Stimulated activated memory B cell treated with anti-CD40 and anti-IgM and Interleukin-4, amounts not matched to agents 10 μg/mL and 1 μg/mL and 100 μg/mL, for 72 hours (primary cell): ENCODE data around the gene OR1D5.

ENCODE experiments used
- ATAC-seq: fragments of 150-1000 bp; cut with Tn5 transposase; 2 replicates; pipeline ENCODE4 v1.10.0; 2021
- H3K27ac Mint-ChIP-seq: one replicate; pipeline ENCODE4 v1.8.0; 2022; ENCODE audit warnings: mild to moderate bottlenecking, mixed read lengths
- H3K27me3 Mint-ChIP-seq: one replicate; pipeline ENCODE4 v1.8.0; 2022; ENCODE audit warnings: mixed read lengths
- H3K36me3 Mint-ChIP-seq: one replicate; pipeline ENCODE4 v1.8.0; 2022; ENCODE audit warnings: mixed read lengths
- H3K4me1 Mint-ChIP-seq: one replicate; pipeline ENCODE4 v1.8.0; 2022; ENCODE audit warnings: mixed read lengths
- H3K4me3 Mint-ChIP-seq: one replicate; pipeline ENCODE4 v1.8.0; 2022; ENCODE audit warnings: mild to moderate bottlenecking, moderate library complexity, mixed read lengths
- H3K9me3 Mint-ChIP-seq: one replicate; pipeline ENCODE4 v1.8.0; 2022; ENCODE audit warnings: mixed read lengths

The OR1D5 gene

DNA sequence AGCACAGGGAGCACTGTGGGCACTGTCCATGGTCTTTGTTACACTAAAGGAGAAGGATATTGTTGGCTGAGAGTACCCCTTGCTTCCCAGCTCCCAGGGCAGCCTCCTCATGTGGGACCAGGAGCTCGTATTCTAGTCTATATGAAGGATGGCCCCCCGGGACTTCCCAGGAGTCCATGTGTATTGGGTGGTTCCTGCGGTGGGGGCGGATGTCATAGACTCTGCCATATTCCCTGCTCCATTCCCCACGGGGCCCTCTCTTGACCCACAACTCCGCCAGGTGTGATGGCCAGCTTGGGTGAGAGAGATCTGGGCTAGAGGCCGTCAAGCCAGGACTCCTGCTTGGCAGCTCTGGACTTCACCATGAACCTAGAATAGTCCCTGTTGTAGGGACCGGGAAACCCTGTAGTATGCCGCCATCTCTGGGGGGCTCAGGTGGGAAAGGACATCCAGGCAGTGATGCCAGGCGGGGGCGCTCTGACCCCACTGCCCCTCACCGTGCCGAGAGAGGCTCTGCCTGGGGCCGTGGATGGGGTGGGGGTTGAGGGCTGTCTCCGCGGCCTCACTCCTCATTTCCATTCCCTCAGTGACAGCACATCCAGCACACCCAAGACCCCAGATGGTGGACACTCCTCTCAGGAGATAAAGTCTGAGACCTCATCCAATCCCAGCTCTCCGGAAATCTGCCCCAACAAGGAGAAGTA, 37.8 kb downstream of the OR1D5 start:
- Mint-ChIP-seq H3K4me1 (no peaks in the 10 kb centered on the region), H3K9me3 (peaks cover 14% of the 10 kb centered on the region), H3K4me3 (no peak overlapping the region), H3K36me3 (peaks cover 80% of the 10 kb centered on the region), H3K27me3 (no peaks in the 10 kb centered on the region), H3K27ac (no peak overlapping the region)
- no peak for ATAC-seq

DNA sequence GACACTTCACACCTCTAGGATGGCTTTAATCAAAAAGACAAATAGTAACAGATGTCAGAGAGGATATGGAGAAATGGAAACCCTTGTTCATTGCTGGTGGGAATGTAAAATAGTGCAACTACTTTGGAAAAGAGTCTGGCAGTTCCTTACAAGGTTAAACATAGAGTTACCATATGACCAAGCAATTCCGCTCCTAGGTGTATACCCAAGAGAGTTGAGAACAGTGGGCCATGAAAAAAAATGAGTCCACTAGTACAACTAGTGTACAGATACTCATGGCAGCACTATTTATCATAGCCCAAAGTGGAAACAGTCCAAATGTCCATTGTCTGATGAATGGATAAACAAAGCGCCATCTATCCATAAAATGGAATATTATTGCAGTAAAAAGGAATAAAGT, 39.1 kb downstream of the OR1D5 start:
- no peak overlapping the region for H3K27ac Mint-ChIP-seq
- no peaks in the 10 kb centered on the region for H3K27me3 Mint-ChIP-seq
- ATAC-seq: no peak
- peaks cover 14% of the 10 kb centered on the region for H3K9me3 Mint-ChIP-seq
- H3K4me3 Mint-ChIP-seq: no peak overlapping the region
- peaks cover 86% of the 10 kb centered on the region for H3K36me3 Mint-ChIP-seq
- H3K4me1 Mint-ChIP-seq: no peaks in the 10 kb centered on the region

DNA sequence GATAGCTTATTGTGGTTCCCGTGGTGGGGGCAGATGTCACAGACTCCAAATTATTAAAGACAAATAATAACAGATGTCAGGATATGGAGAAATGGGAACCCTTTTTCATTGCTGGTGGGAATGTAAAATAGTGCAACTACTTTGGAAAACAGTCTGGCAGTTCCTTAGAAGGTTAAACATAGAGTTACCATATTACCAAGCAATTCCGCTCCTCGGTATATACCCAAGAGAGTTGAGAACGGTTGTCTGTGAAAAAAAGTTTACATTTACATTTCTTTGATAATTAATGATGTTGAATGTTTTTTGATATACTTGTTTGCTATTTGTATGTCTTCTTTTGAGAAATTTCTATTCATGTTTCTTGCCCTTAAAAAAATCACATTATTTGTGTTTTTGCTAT, 41.2 kb downstream of the OR1D5 start:
- H3K4me3 Mint-ChIP-seq: no peak overlapping the region
- H3K27me3 Mint-ChIP-seq: no peaks in the 10 kb centered on the region
- no peak for ATAC-seq
- no peaks in the 10 kb centered on the region for H3K4me1 Mint-ChIP-seq
- peaks cover 14% of the 10 kb centered on the region for H3K9me3 Mint-ChIP-seq
- peaks cover 65% of the 10 kb centered on the region for H3K36me3 Mint-ChIP-seq
- no peak overlapping the region for H3K27ac Mint-ChIP-seq

DNA sequence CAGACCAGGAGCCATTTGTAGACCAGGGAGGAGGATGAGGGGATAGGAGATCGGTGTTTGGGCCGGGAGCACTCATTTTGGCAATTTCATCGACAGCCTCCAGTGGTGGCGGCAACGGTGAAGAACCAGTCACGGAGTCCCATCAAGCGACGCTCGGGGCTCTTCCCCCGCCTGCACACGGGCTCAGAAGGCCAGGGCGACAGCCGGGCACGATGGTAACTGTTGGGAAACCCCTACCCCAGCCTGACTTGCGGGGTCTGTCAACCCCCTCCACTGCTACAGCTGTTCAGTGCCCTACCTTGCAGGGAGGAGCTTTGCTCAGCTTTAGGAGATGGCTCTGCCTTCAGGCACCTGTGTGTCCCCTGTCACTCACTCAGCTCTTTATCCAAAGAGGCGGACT, 43.0 kb downstream of the OR1D5 start:
- Mint-ChIP-seq H3K4me1 (no peaks in the 10 kb centered on the region), H3K27me3 (no peaks in the 10 kb centered on the region), H3K9me3 (peaks cover 14% of the 10 kb centered on the region), H3K27ac (no peak overlapping the region), H3K36me3 (peaks cover 48% of the 10 kb centered on the region), H3K4me3 (no peak overlapping the region)
- no peak for ATAC-seq

DNA sequence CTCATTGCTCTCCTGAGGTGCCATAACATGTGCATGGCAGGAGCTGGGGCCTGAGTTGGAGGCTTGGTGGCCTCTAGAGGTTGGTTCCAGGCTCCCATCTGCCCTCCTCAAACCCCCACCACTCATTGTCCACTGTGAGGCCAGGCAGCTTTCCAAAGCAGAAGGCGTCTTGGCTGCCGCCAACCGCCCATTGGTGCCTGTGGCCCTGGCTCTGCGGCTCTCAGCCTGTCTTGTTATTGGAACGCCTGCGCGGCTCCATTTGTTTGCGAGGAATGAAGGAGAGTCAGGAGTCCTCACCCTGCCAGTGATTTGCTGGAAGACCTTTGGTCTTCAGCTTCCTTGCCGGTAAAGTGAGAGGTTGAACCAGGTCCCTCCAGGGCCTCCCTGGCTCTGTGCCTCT, 43.6 kb downstream of the OR1D5 start:
- no peaks in the 10 kb centered on the region for H3K4me1 Mint-ChIP-seq
- peaks cover 48% of the 10 kb centered on the region for H3K36me3 Mint-ChIP-seq
- ATAC-seq: no peak
- H3K4me3 Mint-ChIP-seq: no peak overlapping the region
- H3K27me3 Mint-ChIP-seq: no peaks in the 10 kb centered on the region
- no peak overlapping the region for H3K27ac Mint-ChIP-seq
- peaks cover 14% of the 10 kb centered on the region for H3K9me3 Mint-ChIP-seq

DNA sequence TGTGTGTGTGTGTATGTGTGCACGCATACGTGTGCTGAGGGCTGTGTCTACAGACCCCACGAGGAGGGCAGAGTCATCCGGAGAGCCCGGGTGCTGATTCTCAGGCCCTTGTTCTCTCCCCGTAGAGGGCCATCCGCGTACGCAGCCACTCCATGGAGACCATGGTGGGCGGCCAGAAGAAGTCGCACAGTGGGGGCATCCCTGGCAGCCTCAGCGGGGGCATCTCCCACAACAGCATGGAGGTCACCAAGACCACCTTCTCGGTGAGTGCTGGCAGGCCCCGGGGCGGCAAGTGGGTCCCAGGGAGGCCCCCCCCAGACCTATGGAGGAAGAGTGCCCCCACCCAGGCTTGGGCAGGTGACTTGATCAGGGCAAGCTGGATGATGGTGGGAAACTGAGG, 45.5 kb downstream of the OR1D5 start:
- Mint-ChIP-seq H3K4me1 (peaks cover 1% of the 10 kb centered on the region), H3K9me3 (peaks cover 6% of the 10 kb centered on the region), H3K4me3 (no peak overlapping the region), H3K27me3 (no peaks in the 10 kb centered on the region), H3K27ac (no peak overlapping the region), H3K36me3 (peaks cover 40% of the 10 kb centered on the region)
- ATAC-seq: no peak

DNA sequence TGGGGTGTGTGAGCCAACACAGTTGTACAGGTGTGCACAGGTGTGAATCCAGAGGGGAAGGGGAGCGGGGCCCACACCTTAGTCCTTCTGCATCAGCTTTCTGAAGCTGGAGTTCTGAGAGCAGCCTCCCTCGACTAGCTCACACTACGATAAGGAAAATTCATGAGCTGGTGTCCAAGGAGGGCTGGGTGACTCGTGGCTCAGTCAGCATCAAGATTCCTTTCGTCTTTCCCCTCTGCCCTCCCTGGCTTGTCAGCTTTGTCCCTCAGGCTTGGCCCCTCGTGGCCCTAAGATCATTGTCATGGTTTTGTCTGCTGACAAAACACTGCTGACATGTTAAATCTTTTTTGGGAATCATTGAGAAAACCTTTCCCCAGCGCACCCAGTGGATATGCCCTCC, 47.5 kb downstream of the OR1D5 start:
- Mint-ChIP-seq H3K27ac (no peak overlapping the region), H3K9me3 (no peaks in the 10 kb centered on the region), H3K4me1 (peaks cover 5% of the 10 kb centered on the region), H3K4me3 (no peak overlapping the region), H3K36me3 (peaks cover 20% of the 10 kb centered on the region), H3K27me3 (no peaks in the 10 kb centered on the region)
- no peak for ATAC-seq

DNA sequence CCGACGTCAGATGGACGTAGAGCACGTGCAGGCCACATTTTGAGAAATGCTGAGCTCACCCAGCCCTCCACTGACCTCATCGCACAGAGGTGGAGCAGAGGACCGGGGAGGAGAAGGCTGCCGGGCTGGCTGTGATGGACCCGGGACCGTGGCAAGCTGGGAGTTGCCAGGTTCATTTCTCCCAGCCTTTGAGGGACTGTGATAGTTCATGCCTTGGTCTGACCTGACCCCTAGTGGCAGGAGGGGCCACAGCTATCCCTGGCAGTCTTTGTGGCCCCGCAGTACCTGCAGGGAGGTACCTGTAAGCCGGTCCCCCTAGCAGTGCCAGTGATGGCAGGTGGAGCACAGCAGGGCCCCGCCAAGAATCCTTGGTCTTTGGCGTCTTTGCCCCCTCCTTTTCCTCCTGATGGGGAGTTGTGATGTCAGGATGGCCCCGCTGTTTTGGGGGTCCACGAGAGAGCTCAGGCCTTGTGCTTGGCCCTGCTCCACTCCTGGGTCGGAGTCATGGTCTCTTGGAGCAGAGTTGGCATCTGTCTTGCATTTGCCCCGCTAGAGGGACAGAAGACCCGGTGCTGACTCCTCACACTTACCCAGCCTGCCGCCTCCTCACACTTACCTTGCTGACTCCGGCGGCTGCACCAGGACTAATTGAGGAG, 50.4 kb downstream of the OR1D5 start:
- Mint-ChIP-seq H3K27me3 (no peaks in the 10 kb centered on the region), H3K27ac (no peak overlapping the region), H3K9me3 (no peaks in the 10 kb centered on the region), H3K4me1 (peaks cover 5% of the 10 kb centered on the region), H3K36me3 (peaks cover 11% of the 10 kb centered on the region), H3K4me3 (no peak overlapping the region)
- peak; percentile 93 for ATAC-seq
